ENCODE data around the gene NUCKS1.

DNA sequence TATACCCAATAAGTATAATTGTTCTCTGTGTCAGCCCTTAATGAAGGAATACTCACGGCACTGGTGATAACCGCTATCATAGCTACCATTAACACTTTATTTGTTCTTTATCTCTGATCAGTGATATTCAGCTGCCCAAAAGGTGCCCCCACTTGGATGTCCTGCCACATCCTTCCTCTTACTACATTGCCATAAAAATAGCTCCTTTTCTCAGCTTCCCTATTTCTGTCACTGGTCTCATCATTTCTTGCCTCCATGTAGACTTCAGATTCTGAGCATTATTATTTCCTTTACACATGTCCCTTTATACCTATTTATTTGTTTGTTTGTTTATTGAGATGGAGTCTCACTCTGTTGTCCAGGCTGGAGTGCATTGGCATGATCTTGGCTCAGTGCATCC lies 28.0 kb upstream of the NUCKS1 start:
- TF ChIP-seq YY1 (IDR thresholded peaks at IDR 0.05; ENCODE audit: insufficient read depth, insufficient read length) = no peak
- TF ChIP-seq SUZ12 (IDR thresholded peaks at IDR 0.05; ENCODE audit: extremely low read depth, insufficient read depth, insufficient read length) = no peak
- TF ChIP-seq ZNF274 (IDR thresholded peaks at IDR 0.05; ENCODE audit: low read depth, low read length) = no peak
